NB4 (cell line): ENCODE data around the gene MYRFL.
"Not testable (repeated sequence)": the region's sequence is repeated elsewhere in the genome, so short reads cannot be mapped to it uniquely, and the experiment has no call there.

Experiments
- DNase-seq: peaks from one replicate; pipeline ENCODE4 v3.0.0; 2010; ENCODE audit warnings: low read depth
- H3K4me3 ChIP-seq: one replicate; pipeline ENCODE4 v1.5.1; 2011; ENCODE audit warnings: mild to moderate bottlenecking, low read depth, low read length, moderate library complexity
- CTCF ChIP-seq: IDR thresholded peaks from one replicate; pipeline ENCODE4 v1.5.1; 2012; ENCODE audit warnings: low read depth, low read length
- MAX ChIP-seq: IDR thresholded peaks from 2 replicates; pipeline ENCODE4 v1.6.1; 2011; ENCODE audit warnings: low read depth, low read length
- MYC ChIP-seq: IDR thresholded peaks from 2 replicates; pipeline ENCODE4 v1.6.1; 2011; ENCODE audit warnings: low read depth, low read length
- POLR2A ChIP-seq: IDR thresholded peaks from 2 replicates; pipeline ENCODE4 v1.6.1; 2011; ENCODE audit warnings: mild to moderate bottlenecking; ENCODE audit not compliant: insufficient read length; ENCODE audit errors: extremely low read depth

Gene MYRFL

GRCh38 chr12:69824966-69825560, at the start of gene MYRFL:
MYRFL (plus strand) TSS chr12:69825227; CDS start chr12:69825518, 291 bp downstream.
- no peak within 1 kb of the TSS for H3K4me3 ChIP-seq
- TF ChIP-seq MAX = no peak
- no peak for TF ChIP-seq MYC
- TF ChIP-seq CTCF = no peak
- DNase-seq = no peak

GRCh38 chr12:69779928-69780327, 45.1 kb upstream of the MYRFL start:
- no peak overlapping the region for H3K4me3 ChIP-seq
- DNase-seq = peak; percentile 18
- no peak for TF ChIP-seq MYC
- TF ChIP-seq MAX = no peak
- TF ChIP-seq POLR2A = no peak
- peak; percentile 7 for TF ChIP-seq CTCF

GRCh38 chr12:69783365-69783764, 41.7 kb upstream of the MYRFL start:
- no peak for TF ChIP-seq POLR2A
- no peak for TF ChIP-seq MAX
- TF ChIP-seq CTCF = no peak
- no peak for TF ChIP-seq MYC
- no peak for DNase-seq

GRCh38 chr12:69789351-69789750, 35.7 kb upstream of the MYRFL start:
- no peak for TF ChIP-seq CTCF
- no peak for TF ChIP-seq POLR2A
- no peak for TF ChIP-seq MAX
- TF ChIP-seq MYC = no peak
- no peak overlapping the region for H3K4me3 ChIP-seq
- DNase-seq = no peak

More at GRCh38 chr12:69783365-69783764, 41.7 kb upstream of the MYRFL start:
- H3K4me3 ChIP-seq = no peak overlapping the region

GRCh38 chr12:69792533-69792932, 32.5 kb upstream of the MYRFL start:
- H3K4me3 ChIP-seq = no peak overlapping the region

GRCh38 chr12:69807101-69807897, 17.7 kb upstream of the MYRFL start:
- not testable (repeated sequence) for H3K4me3 ChIP-seq, DNase-seq

More at GRCh38 chr12:69792533-69792932, 32.5 kb upstream of the MYRFL start:
- DNase-seq = no peak
- TF ChIP-seq MAX = no peak
- no peak for TF ChIP-seq MYC
- TF ChIP-seq CTCF = no peak
- no peak for TF ChIP-seq POLR2A
